GM15510 (cell line): ENCODE results near the gene MGAT5.

Source experiments
- POLR2A ChIP-seq: IDR thresholded peaks from 3 replicates; pipeline ENCODE4 v1.6.1; 2011; ENCODE audit warnings: borderline replicate concordance; ENCODE audit not compliant: insufficient read length; ENCODE audit errors: extremely low read depth

MGAT5 gene

DNA sequence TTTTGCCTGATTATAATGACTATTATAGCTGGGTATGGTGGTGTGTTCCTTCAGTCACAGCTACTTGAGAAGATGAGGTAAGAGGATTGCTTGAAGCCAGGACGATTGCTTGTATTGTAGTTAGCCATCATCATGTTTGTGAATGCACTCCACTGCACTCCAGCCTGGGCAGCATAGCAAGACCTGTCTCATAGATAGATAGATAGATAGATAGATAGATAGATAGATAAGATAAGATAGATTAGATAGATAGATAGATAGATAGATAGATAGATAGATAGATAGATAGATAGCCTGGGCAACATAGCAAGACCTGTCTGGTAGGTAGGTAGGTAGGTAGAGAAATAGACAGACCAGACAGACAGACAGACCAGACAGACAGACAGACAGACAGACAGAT lies 127.3 kb downstream of the MGAT5 start:
- TF ChIP-seq POLR2A: no peak

DNA sequence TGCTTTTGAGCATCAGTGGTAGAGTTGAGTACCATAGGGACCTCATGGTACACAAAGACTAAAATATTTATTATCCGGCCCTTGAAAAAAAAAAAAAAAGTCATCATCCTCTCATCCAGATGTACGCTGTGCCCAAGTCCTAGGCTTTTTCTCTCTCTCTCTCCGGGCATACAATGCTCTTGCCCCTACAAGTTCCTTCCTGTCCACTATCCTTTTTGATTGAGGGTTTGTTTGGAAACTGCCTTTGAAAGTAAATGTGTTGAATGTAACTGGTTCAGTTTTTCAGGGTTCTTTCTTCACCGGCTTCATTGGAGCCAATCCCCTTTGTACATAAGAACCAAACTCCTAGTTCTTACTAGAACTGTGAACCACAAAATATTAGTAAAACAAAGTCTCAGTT lies 130.3 kb downstream of the MGAT5 start:
- no peak for TF ChIP-seq POLR2A

DNA sequence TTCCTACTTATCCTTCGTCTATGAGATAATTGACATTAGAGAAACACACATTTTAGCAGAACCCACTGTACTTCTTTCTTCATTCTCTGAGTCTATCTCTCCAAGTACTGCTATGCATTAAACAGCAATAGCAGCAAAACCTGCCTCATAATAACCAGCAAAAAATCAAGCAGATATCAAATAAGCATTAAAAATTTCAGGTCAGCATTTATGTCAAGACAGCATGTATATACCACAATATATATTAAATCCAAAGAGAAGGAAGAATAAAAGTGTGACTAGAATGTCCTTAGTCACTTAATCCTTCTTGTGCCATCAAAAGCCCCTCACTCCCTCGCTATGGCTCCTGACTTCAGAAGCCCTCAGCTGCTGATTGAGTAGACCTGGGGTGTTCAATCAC lies 131.3 kb downstream of the MGAT5 start:
- TF ChIP-seq POLR2A: no peak

DNA sequence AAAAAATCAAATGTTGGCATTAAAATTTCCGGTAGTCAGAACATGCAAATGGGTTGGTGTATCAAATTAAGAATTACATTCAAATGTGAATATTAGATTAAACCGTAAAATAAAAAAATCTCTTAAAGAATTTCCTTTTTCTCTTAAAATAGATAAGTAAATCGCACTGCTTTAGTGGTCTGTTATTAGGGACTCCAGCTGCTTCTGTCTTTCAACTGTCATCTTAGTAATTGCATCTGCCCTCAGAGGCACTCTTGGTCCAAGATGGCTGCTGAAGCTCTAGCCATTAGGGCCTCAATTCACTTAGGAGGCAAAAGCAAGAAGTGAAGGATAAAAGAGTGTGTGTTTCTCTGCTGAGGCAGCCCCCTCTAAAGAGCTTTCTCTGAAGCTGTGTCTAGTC lies 132.4 kb downstream of the MGAT5 start:
- TF ChIP-seq POLR2A: no peak

DNA sequence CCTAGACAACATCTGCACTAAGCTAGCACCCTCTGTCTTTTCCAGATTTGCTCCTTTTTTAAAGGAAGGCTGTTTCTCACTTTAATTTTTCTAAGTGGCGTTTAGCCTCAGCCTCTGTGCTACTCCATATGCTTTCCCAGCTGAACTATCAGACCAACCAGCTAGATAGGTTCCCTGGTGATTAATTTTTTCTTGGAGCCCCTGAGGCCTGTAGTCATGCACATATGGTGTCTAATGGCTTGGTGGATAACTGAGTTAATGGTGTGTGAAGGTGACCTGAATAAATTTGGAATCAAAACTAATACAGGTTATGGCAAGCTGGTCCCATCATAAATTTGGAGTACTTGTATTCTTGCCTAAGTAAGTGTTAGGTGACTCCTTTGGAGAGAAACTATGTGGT lies 135.5 kb downstream of the MGAT5 start:
- no peak for TF ChIP-seq POLR2A

DNA sequence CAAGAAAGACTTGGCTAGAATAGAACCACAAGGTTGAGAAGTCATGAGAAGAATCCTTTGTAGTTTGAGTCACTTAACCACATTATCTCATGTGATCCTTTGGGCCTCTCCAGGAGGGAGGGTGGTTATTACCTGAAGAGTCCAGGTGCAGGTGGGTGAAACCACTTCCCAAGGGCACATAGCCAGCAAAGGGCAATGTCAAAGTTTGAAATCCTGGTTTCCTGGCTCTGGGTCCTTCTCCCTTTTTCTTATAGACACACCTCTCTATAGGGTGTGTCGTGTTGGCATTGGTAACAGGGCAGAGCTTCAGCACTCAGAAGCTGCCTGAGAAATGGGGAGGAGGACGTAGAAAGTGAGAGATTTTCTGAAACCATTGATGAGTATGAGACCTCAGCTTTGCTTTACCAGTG lies 137.9 kb downstream of the MGAT5 start:
- TF ChIP-seq POLR2A: no peak

- TF ChIP-seq POLR2A: no peak
Measured at GRCh38 chr2:134392442-134393074, 138.7 kb downstream of the MGAT5 start.

- TF ChIP-seq POLR2A: no peak
Measured at GRCh38 chr2:134393075-134393461, 139.2 kb downstream of the MGAT5 start.

GRCh38 chr2:134395779-134396178 lies 141.9 kb downstream of the MGAT5 start:
- TF ChIP-seq POLR2A: no peak

DNA sequence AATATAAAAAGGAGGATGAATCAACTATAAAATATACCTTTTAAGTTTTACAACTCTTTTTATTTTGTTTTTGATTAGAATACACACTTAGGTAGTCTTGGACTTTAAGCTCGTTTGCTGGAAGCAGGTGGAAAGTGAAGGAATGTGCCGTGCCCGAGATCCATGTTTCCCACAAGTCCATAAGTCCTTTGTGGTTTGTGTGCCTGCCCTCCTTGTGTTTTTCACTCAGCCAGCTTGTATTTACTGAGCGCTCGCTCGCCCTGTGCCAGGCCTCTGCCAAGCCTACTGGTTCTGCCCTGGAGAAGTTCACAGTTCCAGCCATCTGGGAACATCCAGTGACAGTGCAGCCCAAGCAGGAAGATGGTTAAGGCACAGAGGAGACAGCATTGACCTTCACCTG lies 142.6 kb downstream of the MGAT5 start:
- no peak for TF ChIP-seq POLR2A

DNA sequence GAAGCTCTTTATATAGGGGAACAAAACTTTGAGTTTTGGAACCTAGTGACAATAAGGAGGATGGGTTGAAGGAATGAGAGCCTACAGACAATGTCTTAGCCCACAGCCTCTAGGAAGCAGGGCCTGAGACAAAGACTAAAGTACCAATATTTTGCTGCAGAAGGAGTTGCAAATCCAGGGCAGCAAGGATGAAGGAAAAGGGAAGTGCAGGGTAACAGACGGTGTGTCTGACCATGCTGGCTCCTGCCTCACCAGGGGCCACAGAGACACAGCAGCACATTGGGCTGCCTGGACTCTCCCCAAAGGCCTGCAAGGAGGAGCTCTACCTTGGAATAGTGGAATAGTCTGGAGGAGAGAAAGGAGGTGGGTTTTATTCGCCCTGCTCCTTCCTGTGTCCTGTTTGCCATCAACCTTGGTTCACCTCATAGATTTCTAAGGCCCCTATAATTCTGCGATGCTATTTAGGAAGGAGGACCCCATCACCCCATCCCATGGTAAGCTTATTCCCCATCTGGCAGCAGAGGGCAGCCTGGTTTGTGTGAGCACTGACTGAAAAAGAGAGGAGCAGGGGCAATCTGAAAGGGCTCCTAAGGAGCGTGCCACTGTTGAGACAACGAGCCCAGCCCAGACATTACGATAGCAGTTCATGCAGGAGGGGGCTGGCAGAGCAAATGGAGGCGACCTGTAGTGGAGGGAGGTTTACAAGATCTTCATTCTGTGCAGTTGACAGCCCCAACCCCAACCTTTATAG lies 143.4 kb downstream of the MGAT5 start:
- no peak for TF ChIP-seq POLR2A

DNA sequence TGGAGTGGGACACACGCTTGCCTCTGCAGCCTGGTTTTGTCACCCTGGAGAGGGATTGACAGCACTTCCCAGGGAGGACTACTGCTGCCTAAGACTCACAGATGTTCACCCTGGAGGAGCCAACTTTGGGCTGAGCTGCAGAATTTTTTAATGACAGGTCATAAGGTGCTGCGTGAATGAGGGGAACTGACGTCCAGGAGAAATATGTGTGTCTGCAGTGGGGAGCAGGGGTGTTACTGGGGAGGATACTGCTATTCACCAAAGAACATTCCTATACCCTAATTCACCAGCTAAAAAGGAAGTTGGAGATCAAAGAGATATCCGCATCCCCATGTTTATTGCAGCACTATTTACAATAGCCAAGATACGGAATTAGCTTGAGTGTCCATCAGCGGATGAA lies 144.4 kb downstream of the MGAT5 start:
- no peak for TF ChIP-seq POLR2A

DNA sequence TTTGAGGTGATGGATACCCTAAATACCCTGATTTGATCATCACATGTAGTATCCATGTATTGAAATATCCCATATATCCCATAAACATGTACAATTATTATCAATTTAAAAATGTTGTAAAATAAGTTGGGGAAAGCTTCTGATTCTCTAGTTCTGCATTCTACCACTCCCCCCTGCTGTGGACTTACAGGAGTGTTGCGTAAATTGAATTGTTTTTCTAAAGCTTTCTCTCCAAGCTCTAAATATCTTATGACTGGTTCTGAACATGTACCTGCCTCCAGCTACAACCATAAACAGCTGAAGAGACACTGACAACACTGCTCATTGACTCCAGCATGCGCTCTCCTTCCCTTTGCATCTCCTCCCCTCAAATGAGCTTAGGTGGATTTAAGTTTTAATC lies 145.2 kb downstream of the MGAT5 start:
- TF ChIP-seq POLR2A: no peak

- TF ChIP-seq POLR2A: no peak
Measured at GRCh38 chr2:134401081-134401497, 147.2 kb downstream of the MGAT5 start.

GRCh38 chr2:134401789-134402188 lies 147.9 kb downstream of the MGAT5 start:
- TF ChIP-seq POLR2A: no peak

- no peak for TF ChIP-seq POLR2A
Measured at GRCh38 chr2:134402410-134402809, 148.5 kb downstream of the MGAT5 start.

DNA sequence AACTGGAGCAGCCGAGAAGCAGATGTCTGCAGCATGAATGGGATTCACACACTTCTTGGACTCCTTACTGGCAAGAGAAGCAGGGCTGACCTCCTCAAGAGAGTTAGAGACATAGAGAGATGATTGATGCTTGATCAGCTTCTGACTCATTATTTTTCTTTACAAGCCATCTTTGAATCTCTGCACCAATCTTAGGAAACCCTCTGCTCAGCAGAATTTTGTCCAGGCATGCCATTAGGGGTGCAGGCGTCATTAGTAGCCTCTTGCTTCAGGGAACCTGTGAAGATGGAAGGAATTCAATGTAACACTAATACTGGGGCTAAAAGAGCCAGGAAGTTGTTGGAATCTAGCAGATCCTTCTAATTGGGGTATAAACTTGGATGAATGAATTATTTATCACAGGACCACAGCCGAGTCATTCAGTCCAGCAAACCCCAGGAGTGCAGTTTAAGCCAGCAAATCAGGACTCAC lies 151.8 kb downstream of the MGAT5 start:
- TF ChIP-seq POLR2A: no peak

DNA sequence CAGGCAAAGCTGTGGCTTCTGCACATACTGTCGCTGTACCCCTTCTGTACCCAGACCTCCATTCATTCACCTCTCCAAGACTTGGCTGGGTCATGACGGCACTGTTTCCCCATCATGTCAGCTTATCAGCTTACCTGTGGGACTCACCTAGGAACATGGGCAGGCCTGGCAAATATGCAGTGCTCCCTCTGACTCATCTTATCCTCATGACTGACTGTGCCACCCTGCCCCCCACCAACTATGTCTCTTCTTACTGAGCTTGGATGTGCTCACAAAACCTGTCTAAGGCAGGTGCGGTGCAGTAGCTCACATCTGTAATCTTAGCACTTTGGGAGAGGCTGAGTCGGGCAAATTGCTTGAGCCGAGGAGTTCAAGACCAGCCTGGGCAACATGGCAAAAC lies 152.4 kb downstream of the MGAT5 start:
- no peak for TF ChIP-seq POLR2A

DNA sequence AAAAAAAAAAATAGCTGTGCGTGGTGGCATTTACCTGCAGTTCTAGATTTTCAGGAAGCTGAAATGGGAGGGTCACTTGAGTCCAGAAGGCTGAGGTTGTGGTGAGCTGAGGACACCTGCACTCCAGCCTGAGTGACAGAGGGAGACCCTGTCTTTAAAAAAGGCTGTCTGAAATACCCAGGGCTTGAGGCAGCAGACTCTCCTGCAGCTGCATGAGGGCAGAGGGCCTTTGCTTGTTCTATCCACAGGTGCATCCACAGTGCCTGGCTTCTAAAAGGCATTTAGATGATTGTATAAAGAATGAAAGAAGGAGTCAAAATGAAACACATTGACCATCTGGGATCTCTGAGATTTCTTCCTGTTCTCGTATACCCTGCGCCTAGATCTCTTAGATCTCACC lies 152.9 kb downstream of the MGAT5 start:
- no peak for TF ChIP-seq POLR2A
